Ishikawa (cell line): ENCODE results near the gene CA14.

Source experiments
- CEBPB ChIP-seq: IDR thresholded peaks from 2 replicates; pipeline ENCODE4 v1.6.1; 2012
- EP300 ChIP-seq: IDR thresholded peaks from 2 replicates; pipeline ENCODE4 v1.6.1; 2012; ENCODE audit warnings: borderline replicate concordance
- FOXM1 ChIP-seq: IDR thresholded peaks from 2 replicates; pipeline ENCODE4 v1.6.1; 2012; ENCODE audit warnings: low read depth, borderline replicate concordance
- NFIC ChIP-seq: IDR thresholded peaks from 2 replicates; pipeline ENCODE4 v1.6.1; 2012
- RAD21 ChIP-seq: IDR thresholded peaks from 2 replicates; pipeline ENCODE4 v1.6.1; 2012; ENCODE audit warnings: low read depth
- TAF1 ChIP-seq: IDR thresholded peaks from 2 replicates; pipeline ENCODE4 v1.6.1; 2012; ENCODE audit warnings: low read depth, mild to moderate bottlenecking

DNA sequence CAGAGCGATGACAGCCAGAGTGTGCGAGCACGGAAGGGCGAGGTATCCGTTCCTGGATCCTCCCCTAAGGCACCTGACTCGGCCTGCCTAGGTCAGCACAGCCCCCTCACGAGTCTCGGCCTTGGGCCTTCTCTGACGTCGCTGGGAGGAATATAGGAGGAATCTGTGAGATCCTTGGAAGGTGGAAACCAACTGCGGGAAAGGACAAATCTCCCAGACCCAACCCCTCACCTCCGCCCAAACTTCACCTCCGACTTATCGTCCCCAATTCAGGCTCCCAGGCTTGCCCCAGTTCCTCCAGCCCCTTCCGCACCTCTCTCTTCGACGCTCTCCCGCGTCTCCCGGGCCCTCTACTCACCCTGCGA lies 10.7 kb downstream of the CA14 start:
- TF ChIP-seq FOXM1 = no peak
- no peak; the same call in 1 of the 2 replicates for TF ChIP-seq TAF1
- TF ChIP-seq EP300 = no peak
- TF ChIP-seq NFIC = no peak
- TF ChIP-seq CEBPB = no peak
- no peak for TF ChIP-seq RAD21
